Stomach (tissue), 9 donors: ENCODE results near the gene C1QTNF6. TPM values are rescaled to one million over a fixed set of nuclear protein-coding genes. Genes with fewer than 3 reads are reported as not detected.

ENCODE experiments used
- DNase-seq, 2 donors: peaks; one replicate each; pipeline versions ENCODE4 v3.0.0 to v3.0.0-alpha.2; 2013 to 2019
- H3K27ac ChIP-seq, 5 donors: fragments of 200-600 bp in 4 of 5; sonication (generic) in 4 of 5; one replicate each; pipeline ENCODE4 v1.5.1; 2013 to 2019; ENCODE audit warnings: mild to moderate bottlenecking in 1 of 5, moderate library complexity in 1 of 5
- H3K27me3 ChIP-seq, 3 donors: fragments of 200-600 bp; sonication (generic); one replicate each; pipeline ENCODE4 v1.5.1; 2017 to 2019; ENCODE audit warnings: mixed run types in 1 of 3
- H3K36me3 ChIP-seq, 4 donors: fragments of 200-600 bp; sonication (generic); 1 replicate in 3 of 4; 2 replicates in 1 of 4; pipeline ENCODE4 v1.5.1; 2016 to 2019
- H3K4me1 ChIP-seq, 4 donors: fragments of 200-600 bp; sonication (generic); one replicate each; pipeline ENCODE4 v1.5.1; 2016 to 2019
- H3K4me3 ChIP-seq, 4 donors: fragments of 200-600 bp; sonication (generic) in 3 of 4; one replicate each; pipeline ENCODE4 v1.5.1; 2016 to 2019; ENCODE audit warnings: mild to moderate bottlenecking in 1 of 4
- H3K9me3 ChIP-seq, 4 donors: fragments of 200-600 bp; sonication (generic); one replicate each; pipeline ENCODE4 v1.5.1; 2016 to 2019
- EP300 ChIP-seq: sonication (generic); formaldehyde crosslinking; IDR thresholded peaks from one replicate; pipeline ENCODE4 v1.6.1; 2017; ENCODE audit warnings: antibody characterized with exemption
- POLR2A ChIP-seq, 4 donors: fragments of 450-650 bp; IDR thresholded peaks; one replicate each; pipeline ENCODE4 v1.6.1; 2016; ENCODE audit warnings: antibody characterized with exemption in 4 of 4, control low read depth in 2 of 4, mild to moderate bottlenecking in 1 of 4, moderate library complexity in 1 of 4
- POLR2AphosphoS5 ChIP-seq, 3 donors: sonication (generic); formaldehyde crosslinking; IDR thresholded peaks; one replicate each; pipeline ENCODE4 v1.6.1; 2016; ENCODE audit warnings: antibody characterized with exemption in 3 of 3
- WGBS, 5 donors: extraction: QIAGEN DNeasy Blood & Tissue Kit in 3 of 5; methylation state at CpG; one replicate each; pipeline versions ENCODE4 v1.1.5 to v1.1.7; 2013 to 2018; 5-methylcytosine and 5-hydroxymethylcytosine counted together
- intact Hi-C: fragments of 100-400 bp; cut with DNase I; formaldehyde crosslinking; loops from one replicate; pipeline ENCODE4 v1.15.1; 2023; ENCODE audit warnings: low total_unique reads
- polyA plus RNA-seq, 3 donors: library from polyadenylated mRNA; stranded (reverse); fragments of 200-250 nt; gene quantifications; one replicate each; pipeline ENCODE4 v1.2.3, GENCODE V29; 2013
- total RNA-seq, 5 donors: library from RNA; depleted of rRNA; stranded (reverse); fragments of >200 nt; gene quantifications; one replicate each; pipeline versions ENCODE4 v1.1.0 to v1.2.3, GENCODE V29; 2014 to 2016
- TF ChIP-seq, protein P1 (sequence below), 7 experiments: fragments of 450-650 bp in 4 of 7; fragments of 200-600 bp in 3 of 7; sonication (generic) in 3 of 7; IDR thresholded peaks; one replicate each; pipeline ENCODE4 v1.5.1; 2016 to 2019; ENCODE audit warnings: antibody characterized with exemption in 7 of 7, control low read depth in 2 of 7, mild to moderate bottlenecking in 1 of 7
- donor health status: healthy with polysubstance abuse.
- donor health status: Bipolar disorder and iron deficiency.
- donor health status: healthy.

Gene C1QTNF6
- total and polyA plus RNA-seq, 8 donors, result 0.45 to 10.4 (median 4.0) TPM; not detected in 1

GRCh38 chr22:37195921-37196320 is 7.9 kb upstream of the C1QTNF6 start:
- 79 to 89% (median 83%) methylated on average over 4 of the region's 4 CpGs for WGBS, 5 donors
- Histone ChIP-seq H3K4me3 (no peak overlapping the region), H3K9me3 (no peaks in the 10 kb centered on the region), H3K4me1 (peaks cover 41 to 58% (median 45%) of the 10 kb centered on the region in 4 donors), H3K27me3 (no peaks in the 10 kb centered on the region), H3K27ac (peak overlapping the region in 4 of 5 donors; percentile 95 to 97 (median 97)), H3K36me3 (no peaks in the 10 kb centered on the region)
- intact Hi-C loops, result no loop called here
- DNase-seq, result no peak
- no peak for TF ChIP-seq EP300
- TF ChIP-seq, protein P1, sequence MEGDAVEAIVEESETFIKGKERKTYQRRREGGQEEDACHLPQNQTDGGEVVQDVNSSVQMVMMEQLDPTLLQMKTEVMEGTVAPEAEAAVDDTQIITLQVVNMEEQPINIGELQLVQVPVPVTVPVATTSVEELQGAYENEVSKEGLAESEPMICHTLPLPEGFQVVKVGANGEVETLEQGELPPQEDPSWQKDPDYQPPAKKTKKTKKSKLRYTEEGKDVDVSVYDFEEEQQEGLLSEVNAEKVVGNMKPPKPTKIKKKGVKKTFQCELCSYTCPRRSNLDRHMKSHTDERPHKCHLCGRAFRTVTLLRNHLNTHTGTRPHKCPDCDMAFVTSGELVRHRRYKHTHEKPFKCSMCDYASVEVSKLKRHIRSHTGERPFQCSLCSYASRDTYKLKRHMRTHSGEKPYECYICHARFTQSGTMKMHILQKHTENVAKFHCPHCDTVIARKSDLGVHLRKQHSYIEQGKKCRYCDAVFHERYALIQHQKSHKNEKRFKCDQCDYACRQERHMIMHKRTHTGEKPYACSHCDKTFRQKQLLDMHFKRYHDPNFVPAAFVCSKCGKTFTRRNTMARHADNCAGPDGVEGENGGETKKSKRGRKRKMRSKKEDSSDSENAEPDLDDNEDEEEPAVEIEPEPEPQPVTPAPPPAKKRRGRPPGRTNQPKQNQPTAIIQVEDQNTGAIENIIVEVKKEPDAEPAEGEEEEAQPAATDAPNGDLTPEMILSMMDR (IDR thresholded peaks at IDR 0.05), result no peak
- no peak for TF ChIP-seq POLR2A (IDR thresholded peaks at IDR 0.05)
- no peak for TF ChIP-seq POLR2AphosphoS5 (IDR thresholded peaks at IDR 0.05)

- no peak overlapping the region for H3K4me3 ChIP-seq
- peak overlapping the region in 2 of 5 donors; percentile 30 to 48 for H3K27ac ChIP-seq
- H3K36me3 ChIP-seq, result no peaks in the 10 kb centered on the region
- peaks cover 40 to 66% (median 43%) of the 10 kb centered on the region in 4 donors for H3K4me1 ChIP-seq
- H3K9me3 ChIP-seq, result no peaks in the 10 kb centered on the region
- intact Hi-C loops, result no loop called here
- TF ChIP-seq EP300 (no peak), POLR2AphosphoS5 (IDR thresholded peaks at IDR 0.05) (no peak), POLR2A (IDR thresholded peaks at IDR 0.05) (no peak)
- TF ChIP-seq, protein P1 (IDR thresholded peaks at IDR 0.05), result no peak
- H3K27me3 ChIP-seq, result no peaks in the 10 kb centered on the region
- WGBS, 5 donors, result 82 to 92% (median 89%) methylated on average over 3 of the region's 3 CpGs
- DNase-seq, result no peak
Measured at GRCh38 chr22:37194750-37195149, 6.7 kb upstream of the C1QTNF6 start.

GRCh38 chr22:37193629-37194191 is 5.7 kb upstream of the C1QTNF6 start:
- TF ChIP-seq, protein P1 (IDR thresholded peaks at IDR 0.05), result no peak
- TF ChIP-seq POLR2A (IDR thresholded peaks at IDR 0.05), result no peak
- no peak for TF ChIP-seq POLR2AphosphoS5 (IDR thresholded peaks at IDR 0.05)
- TF ChIP-seq EP300, result no peak
- H3K27ac ChIP-seq, result peak overlapping the region in 4 of 5 donors; percentile 9 to 48 (median 22)
- DNase-seq, result peak in 1 of 2 donors; percentile 55
- 44 to 53% (median 50%) methylated on average over 10 of the region's 10 CpGs for WGBS, 5 donors
- intact Hi-C loops, result no loop called here
- no peaks in the 10 kb centered on the region for H3K27me3 ChIP-seq
- H3K36me3 ChIP-seq, result no peaks in the 10 kb centered on the region
- H3K4me3 ChIP-seq, result no peak overlapping the region
- H3K4me1 ChIP-seq, result peaks cover 41 to 70% (median 47%) of the 10 kb centered on the region in 4 donors
- no peaks in the 10 kb centered on the region for H3K9me3 ChIP-seq

GRCh38 chr22:37192741-37193140 is 4.7 kb upstream of the C1QTNF6 start:
- peak overlapping the region in 2 of 5 donors; percentile 30 to 48 for H3K27ac ChIP-seq
- TF ChIP-seq POLR2AphosphoS5 (IDR thresholded peaks at IDR 0.05), result no peak
- TF ChIP-seq POLR2A (IDR thresholded peaks at IDR 0.05), result no peak
- TF ChIP-seq, protein P1 (IDR thresholded peaks at IDR 0.05), result no peak
- TF ChIP-seq EP300, result no peak
- H3K4me3 ChIP-seq, result no peak overlapping the region
- 96 to 100% (median 98%) methylated on average over 1 of the region's 1 CpG for WGBS, 5 donors
- DNase-seq, result no peak
- intact Hi-C loops, result no loop called here
- H3K9me3 ChIP-seq, result no peaks in the 10 kb centered on the region
- H3K4me1 ChIP-seq, result peaks cover 42 to 71% (median 48%) of the 10 kb centered on the region in 4 donors
- H3K27me3 ChIP-seq, result no peaks in the 10 kb centered on the region
- H3K36me3 ChIP-seq, result no peaks in the 10 kb centered on the region
